GM13977 (cell line): ENCODE measurements around the gene CCDC184.
"Not testable (repeated sequence)": the region's sequence is repeated elsewhere in the genome, so short reads cannot be mapped to it uniquely, and the experiment has no call there.

Experiments used
- DNase-seq: peaks from one replicate; pipeline ENCODE4 v3.0.0; 2012; ENCODE audit warnings: low spot score
- in situ Hi-C: fragments of 300-500 bp; cut with MboI; formaldehyde crosslinking; loops from one replicate; pipeline ENCODE4 v1.12.0; 2022; ENCODE audit warnings: low sequenced_read_pairs, low pct_unique_long_range_greater_than_20kb, mixed read lengths, inconsistent platforms; ENCODE audit not compliant: unreplicated experiment
- TF ChIP-seq, protein P1 (sequence below): IDR thresholded peaks from 2 replicates; pipeline ENCODE4 v1.5.1; 2012; ENCODE audit warnings: mild to moderate bottlenecking, control low read depth; ENCODE audit not compliant: insufficient read depth; ENCODE audit errors: extremely low read depth, missing control alignments

The CCDC184 gene

DNA sequence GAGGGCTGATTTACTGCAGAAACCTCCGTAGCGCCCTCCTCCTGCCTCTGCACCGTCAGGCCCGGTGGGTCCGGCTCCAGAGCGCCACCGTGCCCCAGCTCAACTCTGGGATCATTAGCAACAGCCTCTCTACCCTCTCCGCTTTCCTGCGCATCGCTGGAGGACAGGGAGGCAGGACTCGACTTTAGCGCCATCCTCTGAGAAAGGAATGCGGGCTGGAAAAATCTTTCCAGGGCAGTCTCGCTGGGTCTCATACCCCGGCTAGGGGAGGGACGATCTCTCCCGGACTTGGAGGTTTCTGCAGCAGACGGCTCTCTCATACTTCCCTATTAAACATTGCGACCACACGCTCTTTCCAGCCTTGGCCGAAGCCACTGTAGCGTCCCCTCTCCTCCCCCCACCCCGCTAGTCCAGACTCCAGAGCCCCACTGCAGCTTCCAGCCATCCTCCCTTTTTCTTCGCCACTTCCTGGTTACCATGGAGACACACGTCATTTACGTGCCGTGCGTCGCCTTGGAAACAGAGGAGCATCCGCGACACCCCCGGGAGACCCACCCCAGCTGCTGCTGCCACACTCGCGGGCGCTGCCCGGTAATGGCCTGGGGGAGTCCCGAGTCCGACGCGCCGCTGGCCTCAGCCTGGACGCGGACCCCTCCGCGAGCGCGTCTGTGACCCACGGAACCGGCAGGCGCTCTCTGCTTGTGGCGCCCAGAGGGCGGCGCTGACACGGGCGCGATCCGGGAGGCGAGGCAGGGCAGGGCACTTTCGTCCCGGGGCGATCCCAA lies at the start of gene CCDC184:
TSS of gene CCDC184 (plus strand) at position 554 of the 785 bp plus-strand sequence. CDS start 479 bp downstream, outside the sequence.
- TF ChIP-seq, protein P1, sequence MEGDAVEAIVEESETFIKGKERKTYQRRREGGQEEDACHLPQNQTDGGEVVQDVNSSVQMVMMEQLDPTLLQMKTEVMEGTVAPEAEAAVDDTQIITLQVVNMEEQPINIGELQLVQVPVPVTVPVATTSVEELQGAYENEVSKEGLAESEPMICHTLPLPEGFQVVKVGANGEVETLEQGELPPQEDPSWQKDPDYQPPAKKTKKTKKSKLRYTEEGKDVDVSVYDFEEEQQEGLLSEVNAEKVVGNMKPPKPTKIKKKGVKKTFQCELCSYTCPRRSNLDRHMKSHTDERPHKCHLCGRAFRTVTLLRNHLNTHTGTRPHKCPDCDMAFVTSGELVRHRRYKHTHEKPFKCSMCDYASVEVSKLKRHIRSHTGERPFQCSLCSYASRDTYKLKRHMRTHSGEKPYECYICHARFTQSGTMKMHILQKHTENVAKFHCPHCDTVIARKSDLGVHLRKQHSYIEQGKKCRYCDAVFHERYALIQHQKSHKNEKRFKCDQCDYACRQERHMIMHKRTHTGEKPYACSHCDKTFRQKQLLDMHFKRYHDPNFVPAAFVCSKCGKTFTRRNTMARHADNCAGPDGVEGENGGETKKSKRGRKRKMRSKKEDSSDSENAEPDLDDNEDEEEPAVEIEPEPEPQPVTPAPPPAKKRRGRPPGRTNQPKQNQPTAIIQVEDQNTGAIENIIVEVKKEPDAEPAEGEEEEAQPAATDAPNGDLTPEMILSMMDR: peak; percentile 51
- DNase-seq: peak; percentile 85
- in situ Hi-C loops: loop anchor here (25.0 kb wide), 1 partner anchor 429 kb away; no protein-coding TSS in a partner anchor

DNA sequence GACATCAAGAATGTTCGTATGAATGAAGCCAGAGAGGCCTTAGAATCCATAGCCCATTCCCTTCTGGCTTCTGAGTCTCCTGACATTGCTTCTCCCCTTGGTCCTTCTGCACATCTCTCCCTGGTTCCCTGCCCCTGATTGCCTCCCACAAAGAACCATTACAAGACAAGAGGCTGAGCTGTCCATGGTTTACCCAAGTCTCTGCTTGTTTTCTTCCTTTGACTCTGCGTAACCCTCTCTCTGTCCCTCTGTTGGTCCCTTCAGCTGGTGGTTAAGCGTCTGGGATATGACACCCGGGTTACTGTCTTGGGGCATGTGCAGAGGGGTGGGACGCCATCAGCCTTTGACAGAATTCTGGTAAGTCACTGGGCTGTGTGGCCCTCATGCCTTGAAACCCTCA lies 48.4 kb upstream of the CCDC184 start:
- in situ Hi-C loops: no loop called here
- no peak for DNase-seq
- TF ChIP-seq, protein P1: no peak

- DNase-seq: no peak
- TF ChIP-seq, protein P1: no peak
- in situ Hi-C loops: no loop called here
These were observed 40.4 kb upstream of the CCDC184 start for GRCh38 chr12:48142818-48143674.

GRCh38 chr12:48143898-48144297 lies 39.5 kb upstream of the CCDC184 start:
- no peak for DNase-seq
- TF ChIP-seq, protein P1: no peak
- in situ Hi-C loops: no loop called here

GRCh38 chr12:48145981-48146380 lies 37.5 kb upstream of the CCDC184 start:
- DNase-seq: no peak
- TF ChIP-seq, protein P1: no peak
- in situ Hi-C loops: no loop called here

DNA sequence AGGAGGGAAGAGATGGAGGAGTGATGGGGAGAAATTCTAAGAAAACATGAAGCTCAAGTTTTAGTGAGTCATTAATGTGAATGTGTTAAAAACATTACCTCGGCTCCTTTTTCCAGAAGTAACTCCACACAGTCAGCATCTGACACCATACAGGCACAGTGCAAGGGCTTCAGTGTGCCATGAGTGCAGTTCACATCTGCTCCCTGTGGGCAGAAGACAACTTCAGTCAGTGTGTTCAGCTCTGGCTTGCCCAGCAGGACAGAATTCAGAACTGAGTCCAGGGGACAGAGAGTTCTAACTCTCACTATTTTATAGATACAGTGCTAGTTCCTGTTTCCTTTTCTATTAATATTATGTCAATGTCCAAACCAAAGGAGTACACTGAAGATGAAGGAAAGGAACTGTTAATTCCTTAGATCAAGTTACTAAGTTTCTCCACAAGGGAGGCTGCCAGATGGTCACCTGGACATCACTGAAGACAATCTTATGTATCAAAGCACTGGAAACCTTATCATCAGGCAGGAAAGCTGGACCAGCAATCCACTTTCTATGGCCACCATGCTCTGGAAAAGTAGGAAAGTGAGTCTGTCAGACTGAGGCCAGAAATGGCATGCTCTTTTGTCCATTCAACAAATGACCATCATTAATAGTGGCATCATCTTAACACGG lies 32.2 kb upstream of the CCDC184 start:
- no peak for DNase-seq
- TF ChIP-seq, protein P1: no peak
- in situ Hi-C loops: loop anchor here (25.0 kb wide), 1 partner anchor 414 kb away; the partner anchor contains the start of gene ENDOU

DNA sequence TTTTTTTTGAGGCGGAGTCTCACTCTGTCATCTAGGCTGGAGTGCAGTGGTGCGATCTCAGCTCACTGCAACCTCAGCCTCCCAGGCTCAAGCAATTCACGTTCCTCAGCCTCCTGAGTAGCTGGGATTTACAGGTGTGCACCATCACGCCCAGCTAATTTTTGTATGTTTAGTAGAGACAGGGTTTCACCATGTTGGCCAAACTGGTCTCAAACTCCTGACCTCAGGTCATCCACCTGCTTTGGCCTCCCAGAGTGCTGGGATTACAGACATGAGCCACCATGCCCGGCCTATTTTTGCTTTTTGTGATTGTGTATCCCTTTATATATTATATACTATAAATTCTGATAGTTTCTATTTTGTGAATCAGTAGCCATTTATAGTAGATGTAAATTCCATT lies 27.7 kb upstream of the CCDC184 start:
- in situ Hi-C loops: loop anchor here (25.0 kb wide), 1 partner anchor 418 kb away; the partner anchor contains the start of gene ENDOU
- DNase-seq: not testable (repeated sequence)
